Activated CD4-positive, alpha-beta T cell treated with anti-CD3 and anti-CD28 coated beads for 48 hours (primary cell): Measurements from ENCODE around the gene TEX28.
"Not testable (repeated sequence)": the region's sequence is repeated elsewhere in the genome, so short reads cannot be mapped to it uniquely, and the experiment has no call there.

Experiments
- DNase-seq: peaks from one replicate; pipeline ENCODE4 v3.0.0-alpha.2; 2020

TEX28 gene

GRCh38 chrX:154294791-154295574 lies at the start of gene TEX28:
TSS of gene TEX28 (minus strand) at chrX:154295124. CDS start at chrX:154292117, 3,007 bp downstream.
- DNase-seq: no peak

- DNase-seq: not testable (repeated sequence)
These were observed 48.7 kb upstream of the TEX28 start for GRCh38 chrX:154343620-154344019.

GRCh38 chrX:154343063-154343462 lies 48.1 kb upstream of the TEX28 start:
- not testable (repeated sequence) for DNase-seq

- not testable (repeated sequence) for DNase-seq
These were observed 46.7 kb upstream of the TEX28 start for GRCh38 chrX:154341399-154342298.

- DNase-seq: peak; percentile 60
These were observed 39.6 kb upstream of the TEX28 start for GRCh38 chrX:154334496-154334895.

- DNase-seq: no peak
These were observed 38.9 kb upstream of the TEX28 start for GRCh38 chrX:154333837-154334271.

- DNase-seq: no peak
These were observed 38.2 kb upstream of the TEX28 start for GRCh38 chrX:154333116-154333515.

- no peak for DNase-seq
These were observed 37.6 kb upstream of the TEX28 start for GRCh38 chrX:154332561-154332960.

GRCh38 chrX:154329294-154329693 lies 34.4 kb upstream of the TEX28 start:
- no peak for DNase-seq

- no peak for DNase-seq
These were observed 33.7 kb upstream of the TEX28 start for GRCh38 chrX:154328646-154329045.

GRCh38 chrX:154327038-154327820 lies 32.3 kb upstream of the TEX28 start:
- DNase-seq: peak; percentile 26

GRCh38 chrX:154325541-154325940 lies 30.6 kb upstream of the TEX28 start:
- DNase-seq: no peak

- DNase-seq: no peak
These were observed 28.6 kb upstream of the TEX28 start for GRCh38 chrX:154323537-154323936.

- DNase-seq: no peak
These were observed 28.0 kb upstream of the TEX28 start for GRCh38 chrX:154322890-154323289.

- no peak for DNase-seq
These were observed 26.7 kb upstream of the TEX28 start for GRCh38 chrX:154321594-154321993.

GRCh38 chrX:154321152-154321551 lies 26.2 kb upstream of the TEX28 start:
- no peak for DNase-seq

- no peak for DNase-seq
These were observed 25.5 kb upstream of the TEX28 start for GRCh38 chrX:154320406-154320805.

- DNase-seq: no peak
These were observed 22.6 kb upstream of the TEX28 start for GRCh38 chrX:154317391-154317995.

GRCh38 chrX:154315416-154315815 lies 20.5 kb upstream of the TEX28 start:
- DNase-seq: no peak

GRCh38 chrX:154313147-154313546 lies 18.2 kb upstream of the TEX28 start:
- peak; percentile 61 for DNase-seq

- no peak for DNase-seq
These were observed 17.2 kb upstream of the TEX28 start for GRCh38 chrX:154312116-154312515.
